GM23248 (cell line): Measurements from ENCODE around the gene PLA2G2C. TPM values are rescaled to one million over a fixed set of nuclear protein-coding genes. Genes with fewer than 3 reads are reported as not detected.

Experiments
- DNase-seq: peaks from one replicate; pipeline ENCODE4 v3.0.0-alpha.2; 2015
- H2AFZ ChIP-seq: fragments of 200-600 bp; sonication (generic); 2 replicates; pipeline ENCODE4 v1.6.1; 2016; ENCODE audit warnings: antibody characterized with exemption
- H3F3A ChIP-seq: fragments of 200-600 bp; sonication (generic); 2 replicates; pipeline ENCODE4 v1.6.1; 2016; ENCODE audit warnings: mild to moderate bottlenecking, antibody characterized with exemption, mixed run types; ENCODE audit not compliant: insufficient read depth
- H3K27ac ChIP-seq: fragments of 200-600 bp; sonication (generic); 2 replicates; pipeline ENCODE4 v1.5.1; 2016; ENCODE audit warnings: mild to moderate bottlenecking
- H3K27me3 ChIP-seq: fragments of 200-600 bp; sonication (generic); replicated peaks from 2 replicates; pipeline ENCODE4 v1.6.1; 2016; ENCODE audit warnings: mild to moderate bottlenecking; ENCODE audit not compliant: insufficient read depth
- H3K36me3 ChIP-seq: fragments of 200-600 bp; sonication (generic); 2 replicates; pipeline ENCODE4 v1.6.1; 2016; ENCODE audit warnings: low read depth, mild to moderate bottlenecking
- H3K4me1 ChIP-seq: fragments of 200-600 bp; sonication (generic); 2 replicates; pipeline ENCODE4 v1.6.1; 2016; ENCODE audit warnings: mild to moderate bottlenecking; ENCODE audit not compliant: insufficient read depth
- H3K4me2 ChIP-seq: fragments of 200-600 bp; sonication (generic); one replicate; pipeline ENCODE4 v1.6.1; 2016; ENCODE audit warnings: mild to moderate bottlenecking; ENCODE audit not compliant: unreplicated experiment
- H3K4me3 ChIP-seq: fragments of 200-600 bp; sonication (generic); 2 replicates; pipeline ENCODE4 v1.5.1; 2016; ENCODE audit warnings: mild to moderate bottlenecking
- H3K79me2 ChIP-seq: fragments of 200-600 bp; sonication (generic); 2 replicates; pipeline ENCODE4 v1.6.1; 2016; ENCODE audit warnings: mild to moderate bottlenecking; ENCODE audit not compliant: insufficient read depth
- H3K9ac ChIP-seq: fragments of 200-600 bp; sonication (generic); 2 replicates; pipeline ENCODE4 v1.6.1; 2016; ENCODE audit warnings: mild to moderate bottlenecking
- H3K9me2 ChIP-seq: fragments of 200-600 bp; sonication (generic); 2 replicates; pipeline ENCODE4 v1.6.1; 2016; ENCODE audit warnings: mixed run types, mild to moderate bottlenecking, moderate library complexity; ENCODE audit not compliant: insufficient read depth
- H3K9me3 ChIP-seq: fragments of 200-600 bp; sonication (generic); one replicate; pipeline ENCODE4 v1.6.1; 2017; ENCODE audit warnings: low read depth
- H4K20me1 ChIP-seq: fragments of 200-600 bp; sonication (generic); 2 replicates; pipeline ENCODE4 v1.6.0; 2016; ENCODE audit not compliant: insufficient read depth
- EZH2 ChIP-seq: fragments of 200-600 bp; sonication (generic); IDR thresholded peaks from 2 replicates; pipeline ENCODE4 v1.6.1; 2018; ENCODE audit warnings: antibody characterized with exemption, mild to moderate bottlenecking; ENCODE audit not compliant: insufficient read depth, poor library complexity, severe bottlenecking
- EZH2phosphoT487 ChIP-seq: fragments of 200-600 bp; sonication (generic); IDR thresholded peaks from 2 replicates; pipeline ENCODE4 v1.6.1; 2018; ENCODE audit warnings: antibody characterized with exemption, moderate library complexity, mild to moderate bottlenecking, low read depth; ENCODE audit not compliant: insufficient read depth
- WGBS, 2 experiments: methylation state at CpG; one replicate each; pipeline ENCODE4 v1.1.6; 2015 to 2017; ENCODE audit warnings: low lambda C conversion rate in 2 of 2, low coverage in 1 of 2; ENCODE audit errors: missing lambda C conversion rate in 2 of 2; 5-methylcytosine and 5-hydroxymethylcytosine counted together
- in situ Hi-C: fragments of 300-500 bp; cut with MboI; formaldehyde crosslinking; loops from 2 replicates; pipeline ENCODE4 v1.15.0; 2020
- polyA plus RNA-seq: library from polyadenylated mRNA; unstranded; fragments of >200 nt; fragmentation: Nextera tagmentation; extraction: Ambion mirVana; gene quantifications from 2 replicates; pipeline ENCODE4 v1.2.1, GENCODE V29; 2016
- total RNA-seq: library from RNA; depleted of rRNA; stranded (reverse); fragments of >200 nt; shearing (Covaris generic); gene quantifications from 2 replicates; pipeline ENCODE4 v1.2.3, GENCODE V29; 2014

PLA2G2C gene
- total and polyA plus RNA-seq, 2 experiments from 2014 or later: not detected

GRCh38 chr1:20194224-20194623 is 7.9 kb upstream of the PLA2G2C start:
- peaks cover 34% of the 10 kb centered on the region for H3K27me3 ChIP-seq
- no peak overlapping the region for H3K4me3 ChIP-seq
- peaks cover 16% of the 10 kb centered on the region for H3K4me1 ChIP-seq
- WGBS, 2 experiments: 74 to 77% methylated on average over 2 of the region's 2 CpGs
- DNase-seq: no peak
- no peak overlapping the region for H3K9ac ChIP-seq
- H3K36me3 ChIP-seq: no peaks in the 10 kb centered on the region
- no peak for TF ChIP-seq EZH2phosphoT487
- no peak for TF ChIP-seq EZH2
- no peaks in the 10 kb centered on the region for H3K9me2 ChIP-seq
- H3K79me2 ChIP-seq: no peaks in the 10 kb centered on the region
- H3K27ac ChIP-seq: no peak overlapping the region
- no peak overlapping the region for H3K4me2 ChIP-seq
- in situ Hi-C loops: no loop called here
- no peaks in the 10 kb centered on the region for H3K9me3 ChIP-seq
- 0 out of 2 replicates have a peak, but pooled peaks cover 6% of the 10 kb centered on the region for H3F3A ChIP-seq
- no peaks in the 10 kb centered on the region for H4K20me1 ChIP-seq
- no peak overlapping the region for H2AFZ ChIP-seq

- H4K20me1 ChIP-seq: no peaks in the 10 kb centered on the region
- no peak for DNase-seq
- H3F3A ChIP-seq: 0 out of 2 replicates have a peak, but pooled peaks cover 2% of the 10 kb centered on the region
- peaks cover 44% of the 10 kb centered on the region for H3K27me3 ChIP-seq
- in situ Hi-C loops: no loop called here
- H3K9ac ChIP-seq: no peak overlapping the region
- 50 to 56% methylated on average over 1 of the region's 1 CpG for WGBS, 2 experiments
- peaks cover 11% of the 10 kb centered on the region for H3K4me1 ChIP-seq
- no peaks in the 10 kb centered on the region for H3K79me2 ChIP-seq
- H3K9me2 ChIP-seq: no peaks in the 10 kb centered on the region
- no peak overlapping the region for H2AFZ ChIP-seq
- no peaks in the 10 kb centered on the region for H3K36me3 ChIP-seq
- no peaks in the 10 kb centered on the region for H3K9me3 ChIP-seq
- no peak for TF ChIP-seq EZH2phosphoT487
- TF ChIP-seq EZH2: no peak
- no peak overlapping the region for H3K4me3 ChIP-seq
- H3K4me2 ChIP-seq: no peak overlapping the region
- H3K27ac ChIP-seq: no peak overlapping the region
Observed at GRCh38 chr1:20192871-20193411, 6.6 kb upstream of the PLA2G2C start.

- H3K4me3 ChIP-seq: no peak overlapping the region
- H3K36me3 ChIP-seq: no peaks in the 10 kb centered on the region
- peaks cover 50% of the 10 kb centered on the region for H3K27me3 ChIP-seq
- no peak overlapping the region for H3K27ac ChIP-seq
- H3K9me2 ChIP-seq: no peaks in the 10 kb centered on the region
- no peaks in the 10 kb centered on the region for H3F3A ChIP-seq
- H3K4me1 ChIP-seq: peaks cover 6% of the 10 kb centered on the region
- no peaks in the 10 kb centered on the region for H3K79me2 ChIP-seq
- TF ChIP-seq EZH2: no peak
- no peak for TF ChIP-seq EZH2phosphoT487
- WGBS, 2 experiments: 33 to 37% methylated on average over 5 of the region's 5 CpGs
- H2AFZ ChIP-seq: no peak overlapping the region
- no peak overlapping the region for H3K9ac ChIP-seq
- in situ Hi-C loops: no loop called here
- peak; percentile 83 for DNase-seq
- no peaks in the 10 kb centered on the region for H4K20me1 ChIP-seq
- no peak overlapping the region for H3K4me2 ChIP-seq
- H3K9me3 ChIP-seq: no peaks in the 10 kb centered on the region
Observed at GRCh38 chr1:20192364-20192763, 6.0 kb upstream of the PLA2G2C start.

- Histone ChIP-seq H3K4me2 (no peak overlapping the region), H3K9me2 (no peaks in the 10 kb centered on the region), H3K79me2 (no peaks in the 10 kb centered on the region), H3K27me3 (peaks cover 60% of the 10 kb centered on the region), H3K9ac (no peak overlapping the region), H3K27ac (no peak overlapping the region), H3F3A (no peaks in the 10 kb centered on the region), H4K20me1 (no peaks in the 10 kb centered on the region), H2AFZ (no peak overlapping the region), H3K36me3 (no peaks in the 10 kb centered on the region), H3K9me3 (no peaks in the 10 kb centered on the region), H3K4me3 (no peak overlapping the region), H3K4me1 (peaks cover 6% of the 10 kb centered on the region)
- 73 to 78% methylated on average over 12 of the region's 12 CpGs for WGBS, 2 experiments
- in situ Hi-C loops: no loop called here
- DNase-seq: no peak
- TF ChIP-seq EZH2 (no peak), EZH2phosphoT487 (no peak)
Observed at GRCh38 chr1:20191266-20191825, 5.0 kb upstream of the PLA2G2C start.
